ENCODE results near the gene PEMT. TPM values are rescaled to one million over a fixed set of nuclear protein-coding genes. Genes with fewer than 3 reads are reported as not detected.

PEMT gene
- total and polyA plus RNA-seq, 2 experiments from 2014 or later, result 54.8 to 55.2 TPM

DNA sequence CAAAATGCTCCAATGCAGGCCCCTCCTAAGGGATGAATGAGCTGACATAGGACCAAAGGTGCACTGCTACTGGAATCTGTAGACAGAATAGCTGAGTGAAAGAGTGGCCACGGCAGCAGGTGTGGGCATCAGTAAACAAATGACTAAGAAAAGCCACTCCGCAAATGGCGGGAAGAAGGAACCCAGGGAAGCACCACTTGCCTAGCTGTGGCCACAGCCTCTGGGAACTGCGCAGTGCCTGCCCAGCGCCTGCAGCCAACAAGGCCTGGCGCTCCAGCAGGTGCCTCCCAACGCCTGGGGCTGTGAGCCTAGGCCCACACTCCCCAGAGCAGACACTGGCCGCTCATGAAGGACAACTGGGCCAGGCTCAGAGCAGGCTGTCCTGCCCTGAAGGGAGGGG lies 11.8 kb downstream of the PEMT start:
- ATAC-seq, result no peak
- H3K27ac Mint-ChIP-seq, result no peak overlapping the region

More for the DNA sequence above, 11.8 kb downstream of the PEMT start:
- no peaks in the 10 kb centered on the region for H3F3A ChIP-seq (replicated peaks; ENCODE audit: low read depth)
- no peaks in the 10 kb centered on the region for H3K4me1 ChIP-seq (ENCODE audit: insufficient read depth)
- no peak for DNase-seq (ENCODE audit: low spot score)
- H3K4me1 Mint-ChIP-seq, result peaks cover 4% of the 10 kb centered on the region; the same call in 1 of the 3 replicates
- H3K36me3 ChIP-seq (ENCODE audit: insufficient read depth), result no peaks in the 10 kb centered on the region
- no peak overlapping the region for H3K4me3 ChIP-seq
- no peaks in the 10 kb centered on the region for H3K27me3 ChIP-seq (ENCODE audit: insufficient read depth)
- peaks cover 4% of the 10 kb centered on the region; the same call in 1 of the 3 replicates for H3K36me3 Mint-ChIP-seq (ENCODE audit: low read depth)
- no peak overlapping the region for H3K27ac ChIP-seq (ENCODE audit: low read depth)
- no peak overlapping the region for H3K4me3 Mint-ChIP-seq
- H3K9me3 Mint-ChIP-seq, result no peaks in the 10 kb centered on the region
- no peak overlapping the region for H2AFZ ChIP-seq
- no peaks in the 10 kb centered on the region for H3K79me2 ChIP-seq (replicated peaks; ENCODE audit: insufficient read depth)
- no peak for TF ChIP-seq NANOG (IDR thresholded peaks at IDR 0.05; ENCODE audit: borderline replicate concordance)
- TF ChIP-seq EZH2phosphoT487 (IDR thresholded peaks at IDR 0.05; ENCODE audit: unreplicated experiment), result no peak
- no peak for TF ChIP-seq EZH2 (IDR thresholded peaks at IDR 0.05; ENCODE audit: low read depth, unreplicated experiment)
- no peak for TF ChIP-seq ZNF114 (CRISPR knock-in tag; IDR thresholded peaks at IDR 0.05)
- TF ChIP-seq, protein P1, sequence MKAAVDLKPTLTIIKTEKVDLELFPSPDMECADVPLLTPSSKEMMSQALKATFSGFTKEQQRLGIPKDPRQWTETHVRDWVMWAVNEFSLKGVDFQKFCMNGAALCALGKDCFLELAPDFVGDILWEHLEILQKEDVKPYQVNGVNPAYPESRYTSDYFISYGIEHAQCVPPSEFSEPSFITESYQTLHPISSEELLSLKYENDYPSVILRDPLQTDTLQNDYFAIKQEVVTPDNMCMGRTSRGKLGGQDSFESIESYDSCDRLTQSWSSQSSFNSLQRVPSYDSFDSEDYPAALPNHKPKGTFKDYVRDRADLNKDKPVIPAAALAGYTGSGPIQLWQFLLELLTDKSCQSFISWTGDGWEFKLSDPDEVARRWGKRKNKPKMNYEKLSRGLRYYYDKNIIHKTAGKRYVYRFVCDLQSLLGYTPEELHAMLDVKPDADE (IDR thresholded peaks at IDR 0.05), result no peak
- no peak for TF ChIP-seq ZNF462 (CRISPR knock-in tag; IDR thresholded peaks at IDR 0.05)
- no peak for TF ChIP-seq STAT1 (IDR thresholded peaks at IDR 0.05; ENCODE audit: unreplicated experiment)
- no peaks in the 10 kb centered on the region for H3K9me2 ChIP-seq (ENCODE audit: insufficient read depth)
- H3K27me3 Mint-ChIP-seq (ENCODE audit: insufficient read depth, low read depth, poor library complexity), result peaks cover 10% of the 10 kb centered on the region
- no peak overlapping the region for H3K4me2 ChIP-seq
- no peaks in the 10 kb centered on the region; the same call in 1 of the 2 replicates for H4K20me1 ChIP-seq (replicated peaks; ENCODE audit: insufficient read depth)
